H54 (cell line): ENCODE results near the gene MYF5.
A peak's percentile ranks its signal among the peaks of the same experiment; 100 is the strongest.

Source experiments
- DNase-seq: peaks from one replicate; pipeline ENCODE4 v3.0.0; 2011; ENCODE audit warnings: low spot score, mixed read lengths; ENCODE audit not compliant: insufficient read length
- FAIRE-seq: peaks from 3 replicates; lab custom pipeline; 2011; peaks lifted over from hg19 to GRCh38; lab: Jason Lieb, UNC
- POLR2A ChIP-seq: IDR thresholded peaks from 2 replicates; pipeline ENCODE4 v1.6.1; 2011; ENCODE audit warnings: low read depth, mild to moderate bottlenecking, low read length

Gene MYF5

DNA sequence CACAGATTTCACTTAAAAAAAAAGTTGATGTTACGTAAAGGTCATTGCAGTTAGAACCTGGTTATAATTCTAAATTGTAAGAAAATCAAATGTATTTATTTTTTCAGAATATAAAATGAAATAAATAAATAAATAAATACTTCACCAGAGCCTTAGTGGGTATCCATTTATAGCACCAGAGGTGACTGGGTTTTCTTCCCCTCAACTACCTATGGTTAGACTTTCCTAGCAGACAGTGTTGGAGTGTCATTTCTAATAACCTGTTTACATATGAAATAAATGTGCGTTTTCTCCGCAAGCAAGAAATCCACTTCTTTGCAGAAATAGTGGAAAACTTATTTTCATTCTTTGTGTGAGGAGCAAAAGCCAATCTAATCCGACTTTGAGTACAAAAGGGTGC is 3.3 kb upstream of the MYF5 start:
- DNase-seq (no peak), FAIRE-seq (no peak)
- TF ChIP-seq POLR2A: no peak

DNA sequence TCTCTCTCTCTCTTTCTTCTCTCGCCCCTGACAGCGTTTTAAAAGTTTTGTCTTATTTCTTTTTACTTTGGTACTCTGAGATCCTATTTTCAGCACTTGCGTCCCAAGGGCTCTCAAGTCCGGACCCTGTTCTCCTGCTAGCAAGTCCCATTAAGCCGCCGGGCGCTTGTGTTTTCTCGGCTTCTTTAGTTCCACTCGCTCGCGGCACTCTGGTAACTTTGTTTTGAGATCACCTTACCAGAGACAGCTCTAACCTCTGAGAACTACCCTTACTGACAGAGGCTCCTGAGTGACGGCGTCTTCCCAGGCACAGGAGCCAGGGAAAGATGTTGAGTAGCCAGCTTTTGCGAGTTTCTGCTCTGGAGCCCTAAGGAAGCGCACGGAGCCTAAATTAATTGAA is 2.7 kb upstream of the MYF5 start:
- no peak for TF ChIP-seq POLR2A
- no peak for FAIRE-seq
- DNase-seq: no peak

- DNase-seq: no peak
- FAIRE-seq: no peak
- TF ChIP-seq POLR2A: no peak
These were observed 1.9 kb upstream of the MYF5 start for GRCh38 chr12:80714846-80715245.

DNA sequence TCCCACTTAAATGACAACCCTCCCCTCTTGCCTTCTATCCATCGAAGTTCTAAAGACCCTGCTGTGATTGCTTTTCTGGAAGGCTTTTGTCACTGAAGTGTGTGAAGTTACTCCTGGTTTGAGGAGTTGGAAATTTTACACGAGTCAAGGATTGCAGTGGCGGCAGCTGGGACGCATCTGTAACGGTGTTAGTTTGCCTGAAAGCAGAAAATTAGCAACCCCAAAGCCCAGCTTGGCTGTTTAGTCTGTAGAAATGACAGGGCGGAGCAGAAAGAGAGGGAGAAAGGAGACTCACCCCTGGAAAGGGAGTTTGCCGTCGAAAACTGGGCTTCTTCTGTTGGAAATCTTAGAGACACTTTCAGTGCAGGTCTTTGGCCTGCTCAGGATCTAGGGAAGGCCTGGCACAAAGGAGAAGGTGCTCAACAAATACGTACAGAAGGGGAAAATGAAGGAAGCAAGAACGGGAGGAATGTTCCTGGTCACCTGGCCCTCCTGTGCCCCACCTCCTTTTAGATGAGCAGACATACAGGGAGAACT is 931 bp upstream of the MYF5 start:
- FAIRE-seq: no peak
- no peak for TF ChIP-seq POLR2A
- no peak for DNase-seq

DNA sequence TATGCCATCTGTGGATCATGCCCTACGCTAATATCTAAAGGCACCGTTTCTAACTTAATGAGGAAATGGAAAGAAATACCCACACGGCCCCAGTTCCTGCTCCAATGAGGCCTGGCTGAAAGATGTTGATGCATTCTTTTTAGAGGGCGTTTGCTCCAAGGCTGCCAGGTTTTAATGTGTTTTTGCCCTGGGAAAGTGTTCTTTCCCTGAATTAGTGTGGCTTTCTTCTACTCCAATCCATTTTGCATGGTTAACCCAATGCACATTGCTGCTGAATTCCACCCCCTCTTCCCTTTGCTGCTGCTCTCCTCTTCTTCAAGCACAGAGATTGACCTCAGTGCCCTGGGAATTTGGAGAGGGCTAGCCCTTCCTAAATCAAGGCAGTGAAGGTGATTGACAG is 1.1 kb downstream of the MYF5 start:
- no peak for DNase-seq
- TF ChIP-seq POLR2A: no peak
- FAIRE-seq: no peak

DNA sequence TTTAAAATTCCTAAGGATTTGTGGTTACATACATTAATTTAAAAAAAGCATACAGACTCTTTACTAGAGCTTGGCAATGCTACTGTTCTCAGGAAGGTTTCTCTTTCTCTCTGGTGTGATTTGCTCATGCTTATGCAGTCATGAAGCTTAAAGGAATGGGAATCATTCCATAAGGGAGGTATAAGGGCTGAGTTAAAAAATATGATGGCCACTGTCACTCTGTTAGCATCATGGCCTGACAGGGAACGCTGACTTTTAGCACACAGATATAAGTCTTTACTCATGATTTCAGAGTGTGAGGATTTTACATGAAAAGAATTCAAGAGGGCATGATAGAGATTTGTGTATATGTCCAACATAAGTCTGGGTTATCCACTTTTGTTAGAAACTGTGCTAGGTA is 3.8 kb downstream of the MYF5 start:
- FAIRE-seq: no peak
- no peak for DNase-seq
- no peak for TF ChIP-seq POLR2A

GRCh38 chr12:80721326-80721725 is 4.6 kb downstream of the MYF5 start:
- no peak for TF ChIP-seq POLR2A
- FAIRE-seq (no peak), DNase-seq (no peak)

DNA sequence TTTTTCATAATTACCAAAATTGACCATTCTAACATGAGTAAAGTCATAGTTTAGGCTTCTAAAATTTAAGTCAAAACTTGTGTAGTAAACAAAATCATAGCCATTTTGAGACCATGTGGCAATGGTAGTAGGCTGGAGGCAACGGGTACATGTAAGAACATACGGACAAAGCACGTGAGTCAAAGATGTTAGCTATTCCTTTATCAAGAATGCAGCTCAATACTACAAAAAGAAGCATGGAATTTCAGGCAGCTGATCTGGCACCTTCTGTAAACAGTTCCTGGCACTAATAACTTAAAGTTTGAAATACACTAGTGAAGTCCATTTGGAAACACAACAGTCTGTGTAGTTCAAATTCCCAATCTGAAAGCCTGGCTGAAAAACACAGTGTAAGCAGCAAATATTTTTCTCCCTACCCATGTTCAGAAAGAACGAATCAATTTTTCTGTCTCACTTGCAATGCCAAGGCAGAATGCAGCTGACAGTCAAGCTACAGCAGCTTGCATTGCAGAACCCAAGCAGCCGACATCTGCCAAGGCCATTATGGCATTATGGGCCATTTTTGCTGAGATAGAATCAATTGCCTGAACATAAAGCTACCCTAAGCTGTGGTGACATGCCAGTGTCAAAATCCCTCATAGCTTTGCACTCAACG is 29.3 kb downstream of the MYF5 start:
- no peak for TF ChIP-seq POLR2A

GRCh38 chr12:80747800-80748199 is 31.1 kb downstream of the MYF5 start:
- no peak for TF ChIP-seq POLR2A
- DNase-seq (no peak), FAIRE-seq (no peak)

More for the DNA sequence above, 29.3 kb downstream of the MYF5 start:
- DNase-seq: no peak
- no peak for FAIRE-seq

- DNase-seq: no peak
- no peak for TF ChIP-seq POLR2A
- FAIRE-seq: no peak
These were observed 32.7 kb downstream of the MYF5 start for GRCh38 chr12:80749456-80749855.

DNA sequence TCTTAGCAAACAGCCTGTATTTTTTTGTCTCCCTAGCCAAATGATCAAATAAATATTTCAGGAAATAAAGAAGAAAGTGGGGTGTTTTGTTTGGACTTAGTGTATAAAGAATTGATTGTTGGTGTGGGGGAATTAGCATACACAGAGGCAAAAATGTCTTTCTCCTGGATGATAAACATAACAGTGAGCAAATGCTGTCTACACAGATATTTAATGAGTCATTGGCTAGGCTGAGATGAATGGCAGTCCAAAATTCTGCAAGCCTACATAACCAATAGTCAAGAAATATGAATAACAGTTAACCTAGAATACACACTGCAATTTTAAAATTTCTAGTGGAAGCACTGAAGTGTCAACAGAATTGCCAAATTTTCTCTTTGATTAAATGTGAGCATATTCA is 35.8 kb downstream of the MYF5 start:
- FAIRE-seq (no peak), DNase-seq (no peak)
- TF ChIP-seq POLR2A: no peak

DNA sequence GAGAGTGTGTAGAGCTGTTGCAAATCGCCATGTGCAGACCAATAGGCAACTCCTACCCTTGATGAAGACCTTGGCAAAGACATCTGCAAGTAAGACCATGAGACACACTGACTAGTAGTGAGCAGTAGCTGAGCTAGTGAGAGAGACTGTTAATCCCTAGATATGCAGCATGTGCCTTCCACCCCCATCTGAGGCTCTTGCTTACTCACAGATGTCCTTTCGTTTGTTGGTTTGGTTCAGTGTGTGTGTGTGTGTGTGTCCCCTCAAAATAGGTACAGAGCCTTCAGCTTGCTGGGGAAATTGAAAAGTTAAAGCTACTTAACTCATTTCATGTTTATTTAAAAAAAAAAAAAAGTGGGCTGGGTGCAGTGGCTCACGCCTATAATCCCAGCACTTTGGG is 37.6 kb downstream of the MYF5 start:
- no peak for DNase-seq
- no peak for FAIRE-seq
- TF ChIP-seq POLR2A: no peak

DNA sequence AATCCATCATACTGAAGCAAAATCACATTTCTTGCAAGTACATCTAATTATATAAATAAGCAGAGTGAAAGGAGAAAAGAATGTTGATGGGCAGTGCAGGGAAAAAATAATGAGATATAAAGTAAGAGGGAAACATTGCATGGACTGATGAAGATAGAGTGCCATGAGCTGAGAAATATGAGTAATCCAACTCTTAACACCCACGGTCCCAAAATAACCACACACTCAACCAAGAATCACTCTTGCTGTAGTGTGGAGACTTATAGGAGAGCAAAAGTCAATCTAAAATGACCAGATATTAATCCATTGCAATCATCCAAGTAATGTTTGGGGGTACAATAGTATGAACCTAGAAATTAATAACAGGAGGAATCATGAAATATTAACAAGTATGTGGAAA is 40.2 kb downstream of the MYF5 start:
- TF ChIP-seq POLR2A: no peak
- FAIRE-seq (peak; percentile 27), DNase-seq (no peak)

DNA sequence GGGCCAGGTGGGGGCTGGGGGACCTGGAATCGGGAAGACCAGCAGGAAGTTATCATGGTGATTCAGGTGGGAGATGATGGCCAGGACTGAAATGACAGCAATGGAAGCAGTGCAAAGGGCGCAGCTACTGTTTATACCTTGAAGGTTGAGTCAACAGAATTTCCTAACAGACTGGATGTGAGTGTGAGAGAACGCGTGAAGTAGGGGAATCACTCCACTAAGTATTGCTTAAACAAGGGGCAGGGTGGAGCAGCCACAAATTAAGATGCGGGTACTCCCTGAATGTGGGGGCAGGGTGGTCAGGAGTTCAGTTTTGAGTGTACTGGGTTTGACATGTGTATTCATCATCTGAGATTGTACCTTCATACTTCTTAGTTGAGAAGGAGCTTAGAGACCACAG is 45.1 kb downstream of the MYF5 start:
- FAIRE-seq (no peak), DNase-seq (no peak)
- TF ChIP-seq POLR2A: no peak

- no peak for DNase-seq
- TF ChIP-seq POLR2A: no peak
- FAIRE-seq: no peak
These were observed 47.2 kb downstream of the MYF5 start for GRCh38 chr12:80763874-80764273.
